Sigmoid colon (tissue), 7 donors: Measurements from ENCODE around the gene PPP4R1. TPM values are rescaled to one million over a fixed set of nuclear protein-coding genes. Genes with fewer than 3 reads are reported as not detected.

Source experiments
- DNase-seq: peaks from one replicate; pipeline ENCODE4 v3.0.0-alpha.2; 2019
- H3K27ac ChIP-seq, 4 donors: fragments of 200-600 bp; sonication (generic); one replicate each; pipeline ENCODE4 v1.5.1; 2016 to 2019; ENCODE audit warnings: mild to moderate bottlenecking in 1 of 4
- H3K27me3 ChIP-seq, 3 donors: fragments of 200-600 bp; sonication (generic); one replicate each; pipeline ENCODE4 v1.5.1; 2019; ENCODE audit warnings: mild to moderate bottlenecking in 1 of 3
- H3K36me3 ChIP-seq, 4 donors: fragments of 200-600 bp; sonication (generic); one replicate each; pipeline ENCODE4 v1.5.1; 2016 to 2019
- H3K4me1 ChIP-seq, 4 donors: fragments of 200-600 bp; sonication (generic); one replicate each; pipeline ENCODE4 v1.5.1; 2017 to 2019
- H3K4me3 ChIP-seq, 4 donors: fragments of 200-600 bp; sonication (generic); one replicate each; pipeline ENCODE4 v1.5.1; 2017 to 2019; ENCODE audit warnings: mild to moderate bottlenecking in 2 of 4, moderate library complexity in 1 of 4
- H3K9me3 ChIP-seq, 4 donors: fragments of 200-600 bp in 3 of 4; sonication (generic) in 3 of 4; one replicate each; pipeline versions ENCODE4 v1.5.1 to v1.6.1; 2013 to 2019
- CTCF ChIP-seq, 4 experiments: fragments of 450-650 bp in 3 of 4; fragments of 200-600 bp in 1 of 4; IDR thresholded peaks; one replicate each; pipeline ENCODE4 v1.5.1; 2016 to 2019; ENCODE audit warnings: antibody characterized with exemption in 4 of 4, mild to moderate bottlenecking in 3 of 4, moderate library complexity in 2 of 4
- EP300 ChIP-seq, 4 donors: sonication (generic); formaldehyde crosslinking; IDR thresholded peaks; one replicate each; pipeline ENCODE4 v1.6.1; 2017; ENCODE audit warnings: antibody characterized with exemption in 4 of 4
- POLR2A ChIP-seq, 2 donors: fragments of 450-650 bp; IDR thresholded peaks; one replicate each; pipeline ENCODE4 v1.6.1; 2016; ENCODE audit warnings: antibody characterized with exemption in 2 of 2, mild to moderate bottlenecking in 2 of 2, moderate library complexity in 2 of 2
- POLR2AphosphoS5 ChIP-seq, 4 donors: sonication (generic); formaldehyde crosslinking; IDR thresholded peaks; one replicate each; pipeline ENCODE4 v1.6.1; 2017; ENCODE audit warnings: antibody characterized with exemption in 4 of 4
- WGBS, 2 donors: extraction: QIAGEN DNeasy Blood & Tissue Kit; methylation state at CpG; one replicate each; pipeline ENCODE4 v1.1.7; 2013; 5-methylcytosine and 5-hydroxymethylcytosine counted together
- intact Hi-C: fragments of 100-400 bp; cut with DNase I; formaldehyde crosslinking; loops from one replicate; pipeline ENCODE4 v1.15.1; 2023
- polyA plus RNA-seq, 3 donors: library from polyadenylated mRNA; stranded (reverse); fragments of 200-250 nt; gene quantifications; one replicate each; pipeline ENCODE4 v1.2.3, GENCODE V29; 2013
- total RNA-seq, 4 donors: library from RNA; depleted of rRNA; stranded (reverse); fragments of >200 nt; gene quantifications; one replicate each; pipeline ENCODE4 v1.1.0, GENCODE V29; 2016
- donor health status: healthy with polysubstance abuse.
- donor health status: Bipolar disorder and iron deficiency.
- donor health status: healthy.

Gene PPP4R1
- total and polyA plus RNA-seq, 7 donors, result 29.4 to 163 (median 126) TPM

- Histone ChIP-seq H3K27me3 (no peaks in the 10 kb centered on the region), H3K4me3 (no peak overlapping the region), H3K27ac (no peak overlapping the region), H3K9me3 (no peaks in the 10 kb centered on the region), H3K4me1 (peaks cover 0 to 13% (median 5%) of the 10 kb centered on the region in 4 donors), H3K36me3 (no peaks in the 10 kb centered on the region)
- DNase-seq, result no peak
- WGBS, 2 donors, result 78 to 84% methylated on average over 3 of the region's 3 CpGs
- intact Hi-C loops, result loop anchor here (10.0 kb wide), 2 partner anchors 156 to 906 kb away; partner anchors contain the start of gene NAPG
- TF ChIP-seq POLR2A (IDR thresholded peaks at IDR 0.05) (no peak), EP300 (IDR thresholded peaks at IDR 0.05) (no peak), POLR2AphosphoS5 (IDR thresholded peaks at IDR 0.05) (no peak), CTCF (IDR thresholded peaks at IDR 0.05) (no peak)
Measured at GRCh38 chr18:9619056-9619455, 4.7 kb upstream of the PPP4R1 start.

GRCh38 chr18:9617006-9617542 is 2.7 kb upstream of the PPP4R1 start:
- Histone ChIP-seq H3K4me1 (peaks cover 0 to 24% (median 16%) of the 10 kb centered on the region in 4 donors), H3K27me3 (no peaks in the 10 kb centered on the region), H3K36me3 (no peaks in the 10 kb centered on the region), H3K4me3 (no peak overlapping the region), H3K27ac (no peak overlapping the region), H3K9me3 (no peaks in the 10 kb centered on the region)
- 76 to 85% methylated on average over 5 of the region's 5 CpGs for WGBS, 2 donors
- TF ChIP-seq POLR2AphosphoS5 (IDR thresholded peaks at IDR 0.05) (no peak), EP300 (IDR thresholded peaks at IDR 0.05) (no peak)
- no peak for DNase-seq
- intact Hi-C loops, result loop anchor here (10.0 kb wide), 2 partner anchors 158 to 908 kb away; partner anchors contain the start of gene NAPG

- intact Hi-C loops, result loop anchor here (10.0 kb wide), 2 partner anchors 159 to 909 kb away; partner anchors contain the start of gene NAPG
Measured at GRCh38 chr18:9616049-9616448, 1.7 kb upstream of the PPP4R1 start.

GRCh38 chr18:9615280-9615797 is 980 bp upstream of the PPP4R1 start:
- DNase-seq, result no peak
- WGBS, 2 donors, result 49 to 60% methylated on average over 13 of the region's 13 CpGs
- peaks cover 0 to 40% (median 33%) of the 10 kb centered on the region in 4 donors for H3K4me1 ChIP-seq

More at GRCh38 chr18:9616049-9616448, 1.7 kb upstream of the PPP4R1 start:
- no peak for TF ChIP-seq POLR2A (IDR thresholded peaks at IDR 0.05)
- no peak for TF ChIP-seq CTCF (IDR thresholded peaks at IDR 0.05)
- no peak for TF ChIP-seq POLR2AphosphoS5 (IDR thresholded peaks at IDR 0.05)
- no peak for TF ChIP-seq EP300 (IDR thresholded peaks at IDR 0.05)
- Histone ChIP-seq H3K4me3 (no peak overlapping the region), H3K36me3 (no peaks in the 10 kb centered on the region), H3K9me3 (no peaks in the 10 kb centered on the region), H3K27ac (peak overlapping the region; percentile 5 to 99 (median 96)), H3K4me1 (peaks cover 0 to 35% (median 26%) of the 10 kb centered on the region in 4 donors), H3K27me3 (no peaks in the 10 kb centered on the region)
- 89 to 95% methylated on average over 2 of the region's 2 CpGs for WGBS, 2 donors
- no peak for DNase-seq

More at GRCh38 chr18:9615280-9615797, 980 bp upstream of the PPP4R1 start:
- intact Hi-C loops, result loop anchor here (2.0 to 10.0 kb wide), 3 partner anchors 93 to 909 kb away; partner anchors contain the start of genes NAPG and RAB31
- TF ChIP-seq POLR2AphosphoS5 (IDR thresholded peaks at IDR 0.05), result no peak
- TF ChIP-seq CTCF (IDR thresholded peaks at IDR 0.05), result no peak
- TF ChIP-seq POLR2A (IDR thresholded peaks at IDR 0.05), result no peak
- TF ChIP-seq EP300 (IDR thresholded peaks at IDR 0.05), result no peak
- peak overlapping the region; percentile 96 to 99 (median 98) for H3K27ac ChIP-seq
- no peaks in the 10 kb centered on the region for H3K27me3 ChIP-seq
- peak overlapping the region; percentile 60 to 98 (median 92) for H3K4me3 ChIP-seq
- no peaks in the 10 kb centered on the region for H3K36me3 ChIP-seq
- no peaks in the 10 kb centered on the region for H3K9me3 ChIP-seq
